ENCODE data around the gene NPTXR.

Gene NPTXR

GRCh38 chr22:38886333-38886732, 42.5 kb upstream of the NPTXR start:
- no peaks in the 10 kb centered on the region for H3K9me2 ChIP-seq (ENCODE audit: low read depth, low read length)
- no peaks in the 10 kb centered on the region for H3F3A ChIP-seq (ENCODE audit: insufficient read depth, low read length)
- H3K9ac ChIP-seq (ENCODE audit: low read length) = no peak overlapping the region
- no peaks in the 10 kb centered on the region for H3K4me1 ChIP-seq (ENCODE audit: insufficient read depth, low read length, severe bottlenecking)
- H3K27me3 ChIP-seq (ENCODE audit: insufficient read depth, low read length) = peaks cover 5% of the 10 kb centered on the region; the same call in 1 of the 2 replicates
- no peak overlapping the region for H3K4me2 ChIP-seq (ENCODE audit: low read length)
- H3K9me3 ChIP-seq (ENCODE audit: low read length) = peaks cover 6% of the 10 kb centered on the region; the same call in 1 of the 2 replicates
- TF ChIP-seq CTCF (IDR thresholded peaks at IDR 0.05; ENCODE audit: low read length) (no peak), EZH2 (IDR thresholded peaks at IDR 0.05; ENCODE audit: borderline replicate concordance, low read length) (no peak)
- no peaks in the 10 kb centered on the region for H4K20me1 ChIP-seq (ENCODE audit: insufficient read depth, low read length)
- no peak overlapping the region for H2AFZ ChIP-seq (ENCODE audit: low read length)
- H3K27ac ChIP-seq (ENCODE audit: low read depth, low read length, poor library complexity, severe bottlenecking) = no peak overlapping the region
- no peaks in the 10 kb centered on the region for H3K36me3 ChIP-seq (ENCODE audit: insufficient read depth, low read length)
- no peaks in the 10 kb centered on the region for H3K79me2 ChIP-seq (ENCODE audit: insufficient read depth, low read length)
- H3K4me3 ChIP-seq (ENCODE audit: low read depth, low read length, poor library complexity, severe bottlenecking) = no peak overlapping the region

- Histone ChIP-seq H3K9me3 (ENCODE audit: low read length) (0 out of 2 replicates have a peak, but pooled peaks cover 3% of the 10 kb centered on the region), H3K36me3 (ENCODE audit: insufficient read depth, low read length) (no peaks in the 10 kb centered on the region), H3K4me3 (ENCODE audit: low read depth, low read length, poor library complexity, severe bottlenecking) (no peak overlapping the region), H4K20me1 (ENCODE audit: insufficient read depth, low read length) (no peaks in the 10 kb centered on the region), H3K79me2 (ENCODE audit: insufficient read depth, low read length) (no peaks in the 10 kb centered on the region), H3K4me2 (ENCODE audit: low read length) (no peak overlapping the region), H3K9me2 (ENCODE audit: low read depth, low read length) (no peaks in the 10 kb centered on the region), H3K4me1 (ENCODE audit: insufficient read depth, low read length, severe bottlenecking) (no peaks in the 10 kb centered on the region), H3K27me3 (ENCODE audit: insufficient read depth, low read length) (peaks cover 2% of the 10 kb centered on the region; the same call in 1 of the 2 replicates), H3F3A (ENCODE audit: insufficient read depth, low read length) (no peaks in the 10 kb centered on the region), H3K27ac (ENCODE audit: low read depth, low read length, poor library complexity, severe bottlenecking) (no peak overlapping the region), H2AFZ (ENCODE audit: low read length) (no peak overlapping the region), H3K9ac (ENCODE audit: low read length) (no peak overlapping the region)
- TF ChIP-seq CTCF (IDR thresholded peaks at IDR 0.05; ENCODE audit: low read length) (no peak), EZH2 (IDR thresholded peaks at IDR 0.05; ENCODE audit: borderline replicate concordance, low read length) (no peak)
These were observed 39.3 kb upstream of the NPTXR start for GRCh38 chr22:38882972-38883622.

GRCh38 chr22:38881997-38882879, 38.4 kb upstream of the NPTXR start:
- H3K79me2 ChIP-seq (ENCODE audit: insufficient read depth, low read length) = no peaks in the 10 kb centered on the region
- no peaks in the 10 kb centered on the region for H3K9me3 ChIP-seq (ENCODE audit: low read length)
- H3K4me1 ChIP-seq (ENCODE audit: insufficient read depth, low read length, severe bottlenecking) = no peaks in the 10 kb centered on the region
- TF ChIP-seq EZH2 (IDR thresholded peaks at IDR 0.05; ENCODE audit: borderline replicate concordance, low read length) (no peak), CTCF (IDR thresholded peaks at IDR 0.05; ENCODE audit: low read length) (no peak)
- no peaks in the 10 kb centered on the region for H3K36me3 ChIP-seq (ENCODE audit: insufficient read depth, low read length)
- no peaks in the 10 kb centered on the region for H3F3A ChIP-seq (ENCODE audit: insufficient read depth, low read length)
- no peak overlapping the region for H3K4me3 ChIP-seq (ENCODE audit: low read depth, low read length, poor library complexity, severe bottlenecking)
- H3K27ac ChIP-seq (ENCODE audit: low read depth, low read length, poor library complexity, severe bottlenecking) = no peak overlapping the region
- H3K9ac ChIP-seq (ENCODE audit: low read length) = no peak overlapping the region
- no peaks in the 10 kb centered on the region for H4K20me1 ChIP-seq (ENCODE audit: insufficient read depth, low read length)
- H3K27me3 ChIP-seq (ENCODE audit: insufficient read depth, low read length) = no peaks in the 10 kb centered on the region
- no peaks in the 10 kb centered on the region for H3K9me2 ChIP-seq (ENCODE audit: low read depth, low read length)
- H3K4me2 ChIP-seq (ENCODE audit: low read length) = no peak overlapping the region
- no peak overlapping the region for H2AFZ ChIP-seq (ENCODE audit: low read length)
